ENCODE measurements around the gene SPSB3. TPM values are rescaled to one million over a fixed set of nuclear protein-coding genes. Genes with fewer than 3 reads are reported as not detected.

Gene SPSB3
- total and polyA plus RNA-seq, 2 of the 13 experiments (the other 11 are each of a cell fraction or from before 2014, with no cell fraction given), result 13.2 to 21.9 TPM

- POLR2A ChIA-PET, result interaction anchor here (0.7 to 2.5 kb wide), 8 partner anchors 9 to 117 kb away, joined by 3 to 12 read pairs (median 6); partner anchors contain the start of genes EME2, MRPS34, NUBP2 and SPSB3
- Histone ChIP-seq H3K36me3 (replicated peaks in 1 of 2; ENCODE audit: control insufficient read depth in 1 of 2, insufficient read depth in 2 of 2, low read length in 2 of 2) (peaks cover 11 to 30% of the 10 kb centered on the region in 2 experiments; a peak in 4 of 5 replicates), H2AFZ (ENCODE audit: low read length) (no peak overlapping the region), H3K27ac (ENCODE audit: extremely low read length, insufficient read depth, low read length) (peak overlapping the region; percentile 73), H3K9ac (ENCODE audit: insufficient read depth, low read depth, low read length) (peak overlapping the region; percentile 29), H4K20me1 (ENCODE audit: insufficient read depth, low read length) (peaks cover under 1% of the 10 kb centered on the region; the same call in 1 of the 2 replicates), H3K79me2 (ENCODE audit: insufficient read depth, low read length) (peaks cover 36% of the 10 kb centered on the region), H3K27me3 (ENCODE audit: control insufficient read depth in 1 of 2, insufficient read depth in 2 of 2, low read length in 2 of 2) (no peaks in the 10 kb centered on the region; a peak in 1 of 5 replicates), H3K4me1 (ENCODE audit: insufficient read depth, low read length) (peaks cover 24% of the 10 kb centered on the region), H3K9me3 (ENCODE audit: low read length) (no peaks in the 10 kb centered on the region), H3K4me2 (ENCODE audit: low read depth, low read length) (peak overlapping the region; percentile 81), H3K4me3 (replicated peaks in 1 of 3; ENCODE audit: insufficient read depth in 1 of 3, low read depth in 2 of 3, low read length in 3 of 3) (peak overlapping the region in 1 of 3 experiments; percentile 24; a peak in 1 of 6 replicates)
- intact Hi-C loops (cut with micrococcal nuclease; ENCODE audit: unreplicated experiment) (no loop called here), in situ Hi-C loops (cut with HindIII; ENCODE audit: extremely low pct_ligation_motif_present, low pct_unique_long_range_greater_than_20kb) (loop anchor here (5.0 kb wide), 1 partner anchor 42 kb away; the partner anchor contains the start of genes NUBP2 and SPSB3)
- no TSS peak for BruUV-seq (replicated peaks)
- peak; percentile 62 for ATAC-seq
- WGBS (ENCODE audit: low lambda C conversion rate), result 29% methylated on average over 8 of the region's 9 CpGs
- CTCF ChIA-PET (ENCODE audit: low intra/inter-chr PET ratio, low total read pairs), result interaction anchor here (1.4 to 1.6 kb wide), 2 partner anchors 11 to 50 kb away, joined by 9 to 11 read pairs; partner anchors contain the start of genes EME2 and MRPS34
- FAIRE-seq, result peak; percentile 80
- peak; percentile 75 for DNase-seq (ENCODE audit: low spot score)
- TF ChIP-seq ZNF549 (CRISPR knock-in tag; IDR thresholded peaks at IDR 0.05) (no peak), ZBTB46 (CRISPR knock-in tag; IDR thresholded peaks at IDR 0.05; ENCODE audit: borderline replicate concordance) (no peak), RAD21 (CRISPR knock-in tag; IDR thresholded peaks at IDR 0.05) (peak; percentile 75), PITX1 (CRISPR knock-in tag; IDR thresholded peaks at IDR 0.05) (0 out of 2 replicates have a peak, but pooled peaks have one; percentile 34), CREM (IDR thresholded peaks at IDR 0.05) (no peak), CREM (CRISPR knock-in tag; IDR thresholded peaks at IDR 0.05) (no peak), KDM2A (CRISPR knock-in tag; IDR thresholded peaks at IDR 0.05; ENCODE audit: borderline replicate concordance, low read depth) (peak; percentile 71; the same call in 1 of the 2 replicates), HOXA3 (CRISPR knock-in tag; IDR thresholded peaks at IDR 0.05) (peak; percentile 45; the same call in 1 of the 2 replicates), TEAD3 (CRISPR knock-in tag; optimal IDR thresholded peaks at IDR 0.05; ENCODE audit: borderline replicate concordance) (peak; percentile 60), ZNF292 (CRISPR knock-in tag; IDR thresholded peaks at IDR 0.05; ENCODE audit: borderline replicate concordance, low read depth) (0 out of 2 replicates have a peak, but pooled peaks have one; percentile 43), HDAC1 (CRISPR knock-in tag; IDR thresholded peaks at IDR 0.05) (peak; percentile 61; the same call in 1 of the 2 replicates), HMGXB4 (CRISPR knock-in tag; IDR thresholded peaks at IDR 0.05; ENCODE audit: borderline replicate concordance in 1 of 2, low read depth in 1 of 2) (peak in 1 of 2 experiments; percentile 74; a peak in 1 of 4 replicates), ZFY (CRISPR knock-in tag; IDR thresholded peaks at IDR 0.05) (peak; percentile 23; the same call in 1 of the 2 replicates), ELF1 (CRISPR knock-in tag; IDR thresholded peaks at IDR 0.05) (0 out of 2 replicates have a peak, but pooled peaks have one; percentile 13), ZNF83 (CRISPR knock-in tag; IDR thresholded peaks at IDR 0.05; ENCODE audit: borderline replicate concordance) (no peak), SMAD9 (CRISPR knock-in tag; IDR thresholded peaks at IDR 0.05) (no peak), ZNF343 (CRISPR knock-in tag; IDR thresholded peaks at IDR 0.05) (no peak)
- TF ChIP-seq, protein P1, sequence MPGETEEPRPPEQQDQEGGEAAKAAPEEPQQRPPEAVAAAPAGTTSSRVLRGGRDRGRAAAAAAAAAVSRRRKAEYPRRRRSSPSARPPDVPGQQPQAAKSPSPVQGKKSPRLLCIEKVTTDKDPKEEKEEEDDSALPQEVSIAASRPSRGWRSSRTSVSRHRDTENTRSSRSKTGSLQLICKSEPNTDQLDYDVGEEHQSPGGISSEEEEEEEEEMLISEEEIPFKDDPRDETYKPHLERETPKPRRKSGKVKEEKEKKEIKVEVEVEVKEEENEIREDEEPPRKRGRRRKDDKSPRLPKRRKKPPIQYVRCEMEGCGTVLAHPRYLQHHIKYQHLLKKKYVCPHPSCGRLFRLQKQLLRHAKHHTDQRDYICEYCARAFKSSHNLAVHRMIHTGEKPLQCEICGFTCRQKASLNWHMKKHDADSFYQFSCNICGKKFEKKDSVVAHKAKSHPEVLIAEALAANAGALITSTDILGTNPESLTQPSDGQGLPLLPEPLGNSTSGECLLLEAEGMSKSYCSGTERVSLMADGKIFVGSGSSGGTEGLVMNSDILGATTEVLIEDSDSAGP (CRISPR knock-in tag; IDR thresholded peaks at IDR 0.05; ENCODE audit: borderline replicate concordance), result 0 out of 2 replicates have a peak, but pooled peaks have one; percentile 48
Observed at GRCh38 chr16:1823821-1824220, 41.5 kb upstream of the SPSB3 start.

All from HepG2 (cell line).